ENCODE measurements around the gene RBMS3.

The RBMS3 gene

GRCh38 chr3:29949131-29949530 is 668.3 kb downstream of the RBMS3 start:
- no peaks in the 10 kb centered on the region for H3K9me3 ChIP-seq (ENCODE audit: control extremely low read depth in 1 of 5, control insufficient read depth in 4 of 5, insufficient read depth in 2 of 5, low read depth in 1 of 5, low read length in 4 of 5)
- no peak for DNase-seq
- no peaks in the 10 kb centered on the region for H3K36me3 ChIP-seq (ENCODE audit: control insufficient read depth in 4 of 4, insufficient read depth in 4 of 4, low read length in 3 of 4)
- H3K4me3 ChIP-seq (ENCODE audit: control insufficient read depth in 1 of 7, extremely low read depth in 1 of 7, insufficient read depth in 4 of 7, low read depth in 2 of 7, low read length in 6 of 7): no peak overlapping the region
- WGBS (ENCODE audit: insufficient coverage): no CpG with 5 or more reads among the region's 1 CpG
- no peaks in the 10 kb centered on the region for H3K27me3 ChIP-seq (replicated peaks in 2 of 5; ENCODE audit: control insufficient read depth in 4 of 5, insufficient read depth in 5 of 5, low read length in 4 of 5)
- no peaks in the 10 kb centered on the region for H3K4me1 ChIP-seq (ENCODE audit: control extremely low read depth in 1 of 4, control insufficient read depth in 4 of 4, insufficient read depth in 4 of 4, low read length in 3 of 4)
- H3K27ac ChIP-seq (ENCODE audit: insufficient read depth in 1 of 2, low read depth in 1 of 2, low read length in 2 of 2, poor library complexity in 1 of 2, severe bottlenecking in 2 of 2): no peak overlapping the region
- CTCF ChIA-PET: no interaction called here
- POLR2A ChIA-PET: no interaction called here

- H3K27me3 ChIP-seq (replicated peaks in 2 of 5; ENCODE audit: control insufficient read depth in 4 of 5, insufficient read depth in 5 of 5, low read length in 4 of 5): peaks cover 0 to 2% (median 0%) of the 10 kb centered on the region in 5 experiments
- H3K4me1 ChIP-seq (ENCODE audit: control extremely low read depth in 1 of 4, control insufficient read depth in 4 of 4, insufficient read depth in 4 of 4, low read length in 3 of 4): no peaks in the 10 kb centered on the region
- no peaks in the 10 kb centered on the region for H3K36me3 ChIP-seq (ENCODE audit: control insufficient read depth in 4 of 4, insufficient read depth in 4 of 4, low read length in 3 of 4)
- ChIA-PET CTCF (no interaction called here), POLR2A (no interaction called here)
- no peak overlapping the region for H3K27ac ChIP-seq (ENCODE audit: insufficient read depth in 1 of 2, low read depth in 1 of 2, low read length in 2 of 2, poor library complexity in 1 of 2, severe bottlenecking in 2 of 2)
- no peak overlapping the region for H3K4me3 ChIP-seq (ENCODE audit: control insufficient read depth in 1 of 7, extremely low read depth in 1 of 7, insufficient read depth in 4 of 7, low read depth in 2 of 7, low read length in 6 of 7)
- 89% methylated on average over 9 of the region's 11 CpGs for WGBS (ENCODE audit: insufficient coverage)
- H3K9me3 ChIP-seq (ENCODE audit: control extremely low read depth in 1 of 5, control insufficient read depth in 4 of 5, insufficient read depth in 2 of 5, low read depth in 1 of 5, low read length in 4 of 5): no peaks in the 10 kb centered on the region
- DNase-seq: no peak
Observed at GRCh38 chr3:29949940-29950616, 669.2 kb downstream of the RBMS3 start.

- H3K36me3 ChIP-seq (ENCODE audit: control insufficient read depth in 4 of 4, insufficient read depth in 4 of 4, low read length in 3 of 4): no peaks in the 10 kb centered on the region
- DNase-seq: no peak
- H3K27ac ChIP-seq (ENCODE audit: insufficient read depth in 1 of 2, low read depth in 1 of 2, low read length in 2 of 2, poor library complexity in 1 of 2, severe bottlenecking in 2 of 2): no peak overlapping the region
- ChIA-PET POLR2A (no interaction called here), CTCF (interaction anchor here (0.6 kb wide), 1 partner anchor 12 kb away, joined by 4 read pairs; no protein-coding TSS in a partner anchor)
- H3K4me3 ChIP-seq (ENCODE audit: control insufficient read depth in 1 of 7, extremely low read depth in 1 of 7, insufficient read depth in 4 of 7, low read depth in 2 of 7, low read length in 6 of 7): no peak overlapping the region
- no peaks in the 10 kb centered on the region for H3K4me1 ChIP-seq (ENCODE audit: control extremely low read depth in 1 of 4, control insufficient read depth in 4 of 4, insufficient read depth in 4 of 4, low read length in 3 of 4)
- H3K9me3 ChIP-seq (ENCODE audit: control extremely low read depth in 1 of 5, control insufficient read depth in 4 of 5, insufficient read depth in 2 of 5, low read depth in 1 of 5, low read length in 4 of 5): no peaks in the 10 kb centered on the region
- peaks cover 0 to 4% (median 0%) of the 10 kb centered on the region in 5 experiments for H3K27me3 ChIP-seq (replicated peaks in 2 of 5; ENCODE audit: control insufficient read depth in 4 of 5, insufficient read depth in 5 of 5, low read length in 4 of 5)
- WGBS (ENCODE audit: insufficient coverage): no CpG with 5 or more reads among the region's 1 CpG
Observed at GRCh38 chr3:29952431-29952830, 671.6 kb downstream of the RBMS3 start.

GRCh38 chr3:29955413-29955812 is 674.5 kb downstream of the RBMS3 start:
- peaks cover 0 to 4% (median 0%) of the 10 kb centered on the region in 5 experiments for H3K27me3 ChIP-seq (replicated peaks in 2 of 5; ENCODE audit: control insufficient read depth in 4 of 5, insufficient read depth in 5 of 5, low read length in 4 of 5)
- no peak for DNase-seq
- WGBS (ENCODE audit: insufficient coverage): 80% methylated on average over 1 of the region's 1 CpG
- CTCF ChIA-PET: no interaction called here
- no peak overlapping the region for H3K27ac ChIP-seq (ENCODE audit: insufficient read depth in 1 of 2, low read depth in 1 of 2, low read length in 2 of 2, poor library complexity in 1 of 2, severe bottlenecking in 2 of 2)
- H3K4me3 ChIP-seq (ENCODE audit: control insufficient read depth in 1 of 7, extremely low read depth in 1 of 7, insufficient read depth in 4 of 7, low read depth in 2 of 7, low read length in 6 of 7): no peak overlapping the region
- no peaks in the 10 kb centered on the region for H3K36me3 ChIP-seq (ENCODE audit: control insufficient read depth in 4 of 4, insufficient read depth in 4 of 4, low read length in 3 of 4)
- no peaks in the 10 kb centered on the region for H3K9me3 ChIP-seq (ENCODE audit: control extremely low read depth in 1 of 5, control insufficient read depth in 4 of 5, insufficient read depth in 2 of 5, low read depth in 1 of 5, low read length in 4 of 5)
- H3K4me1 ChIP-seq (ENCODE audit: control extremely low read depth in 1 of 4, control insufficient read depth in 4 of 4, insufficient read depth in 4 of 4, low read length in 3 of 4): no peaks in the 10 kb centered on the region
- POLR2A ChIA-PET: no interaction called here

- no peaks in the 10 kb centered on the region for H3K36me3 ChIP-seq (ENCODE audit: control insufficient read depth in 4 of 4, insufficient read depth in 4 of 4, low read length in 3 of 4)
- peaks cover 0 to 4% (median 0%) of the 10 kb centered on the region in 5 experiments for H3K27me3 ChIP-seq (replicated peaks in 2 of 5; ENCODE audit: control insufficient read depth in 4 of 5, insufficient read depth in 5 of 5, low read length in 4 of 5)
- no CpG with 5 or more reads among the region's 1 CpG for WGBS (ENCODE audit: insufficient coverage)
- H3K9me3 ChIP-seq (ENCODE audit: control extremely low read depth in 1 of 5, control insufficient read depth in 4 of 5, insufficient read depth in 2 of 5, low read depth in 1 of 5, low read length in 4 of 5): no peaks in the 10 kb centered on the region
- no peaks in the 10 kb centered on the region for H3K4me1 ChIP-seq (ENCODE audit: control extremely low read depth in 1 of 4, control insufficient read depth in 4 of 4, insufficient read depth in 4 of 4, low read length in 3 of 4)
- H3K27ac ChIP-seq (ENCODE audit: insufficient read depth in 1 of 2, low read depth in 1 of 2, low read length in 2 of 2, poor library complexity in 1 of 2, severe bottlenecking in 2 of 2): no peak overlapping the region
- H3K4me3 ChIP-seq (ENCODE audit: control insufficient read depth in 1 of 7, extremely low read depth in 1 of 7, insufficient read depth in 4 of 7, low read depth in 2 of 7, low read length in 6 of 7): no peak overlapping the region
- CTCF ChIA-PET: no interaction called here
- POLR2A ChIA-PET: no interaction called here
- DNase-seq: no peak
Observed at GRCh38 chr3:29958816-29959215, 677.9 kb downstream of the RBMS3 start.

GRCh38 chr3:29971895-29972294 is 691.0 kb downstream of the RBMS3 start:
- Histone ChIP-seq H3K27me3 (replicated peaks in 2 of 5; ENCODE audit: control insufficient read depth in 4 of 5, insufficient read depth in 5 of 5, low read length in 4 of 5) (peaks cover 0 to 4% (median 0%) of the 10 kb centered on the region in 5 experiments), H3K4me1 (ENCODE audit: control extremely low read depth in 1 of 4, control insufficient read depth in 4 of 4, insufficient read depth in 4 of 4, low read length in 3 of 4) (no peaks in the 10 kb centered on the region), H3K9me3 (ENCODE audit: control extremely low read depth in 1 of 5, control insufficient read depth in 4 of 5, insufficient read depth in 2 of 5, low read depth in 1 of 5, low read length in 4 of 5) (peaks cover 0 to 4% (median 0%) of the 10 kb centered on the region in 5 experiments), H3K36me3 (ENCODE audit: control insufficient read depth in 4 of 4, insufficient read depth in 4 of 4, low read length in 3 of 4) (no peaks in the 10 kb centered on the region), H3K4me3 (ENCODE audit: control insufficient read depth in 1 of 7, extremely low read depth in 1 of 7, insufficient read depth in 4 of 7, low read depth in 2 of 7, low read length in 6 of 7) (no peak overlapping the region), H3K27ac (ENCODE audit: insufficient read depth in 1 of 2, low read depth in 1 of 2, low read length in 2 of 2, poor library complexity in 1 of 2, severe bottlenecking in 2 of 2) (no peak overlapping the region)
- CTCF ChIA-PET: no interaction called here
- POLR2A ChIA-PET: no interaction called here
- DNase-seq: no peak
- WGBS (ENCODE audit: insufficient coverage): no CpG with 5 or more reads among the region's 2 CpGs

- Histone ChIP-seq H3K4me3 (ENCODE audit: control insufficient read depth in 1 of 7, extremely low read depth in 1 of 7, insufficient read depth in 4 of 7, low read depth in 2 of 7, low read length in 6 of 7) (no peak overlapping the region), H3K27ac (ENCODE audit: insufficient read depth in 1 of 2, low read depth in 1 of 2, low read length in 2 of 2, poor library complexity in 1 of 2, severe bottlenecking in 2 of 2) (no peak overlapping the region), H3K36me3 (ENCODE audit: control insufficient read depth in 4 of 4, insufficient read depth in 4 of 4, low read length in 3 of 4) (no peaks in the 10 kb centered on the region), H3K27me3 (replicated peaks in 2 of 5; ENCODE audit: control insufficient read depth in 4 of 5, insufficient read depth in 5 of 5, low read length in 4 of 5) (peaks cover 0 to 4% (median 0%) of the 10 kb centered on the region in 5 experiments), H3K9me3 (ENCODE audit: control extremely low read depth in 1 of 5, control insufficient read depth in 4 of 5, insufficient read depth in 2 of 5, low read depth in 1 of 5, low read length in 4 of 5) (peaks cover 0 to 4% (median 0%) of the 10 kb centered on the region in 5 experiments), H3K4me1 (ENCODE audit: control extremely low read depth in 1 of 4, control insufficient read depth in 4 of 4, insufficient read depth in 4 of 4, low read length in 3 of 4) (no peaks in the 10 kb centered on the region)
- DNase-seq: no peak
- ChIA-PET CTCF (no interaction called here), POLR2A (no interaction called here)
- no CpG with 5 or more reads among the region's 3 CpGs for WGBS (ENCODE audit: insufficient coverage)
Observed at GRCh38 chr3:29972320-29972993, 691.6 kb downstream of the RBMS3 start.
